CD4-positive, alpha-beta T cell (primary cell): ENCODE data around the gene TSC2. TPM values are rescaled to one million over a fixed set of nuclear protein-coding genes. Genes with fewer than 3 reads are reported as not detected.

Source experiments
- ATAC-seq: fragments of 200-7000 bp; cut with Tn5 transposase; one replicate; pipeline ENCODE4 v1.10.0; 2022; ENCODE audit warnings: mild to moderate bottlenecking; ENCODE audit not compliant: poor library complexity
- CTCF ChIA-PET: fragments of 350-600 bp; sonication (Branson Sonifier 250); formaldehyde crosslinking; loops from one replicate; lab custom pipeline; 2021; ENCODE audit warnings: antibody characterized with exemption, inconsistent platforms; lab: Charles Lee
- POLR2A ChIA-PET: fragments of 350-600 bp; sonication (Branson Sonifier 250); formaldehyde crosslinking; loops from one replicate; lab custom pipeline; 2021; ENCODE audit warnings: antibody characterized with exemption, inconsistent platforms; lab: Charles Lee
- DNase-seq, 14 experiments: peaks; one replicate each; pipeline ENCODE4 v3.0.0-alpha.2; 2013 to 2020; ENCODE audit warnings: mixed read lengths in 2 of 14
- H3K27ac ChIP-seq, 2 donors: one replicate each; pipeline versions ENCODE4 v1.5.1 to v1.7.0; 2013; ENCODE audit warnings: low read length in 2 of 2, low read depth in 1 of 2, mild to moderate bottlenecking in 1 of 2
- H3K27me3 ChIP-seq, 2 experiments: 1 replicate in 1 of 2; 2 replicates in 1 of 2; pipeline versions ENCODE4 v1.6.1 to v1.7.0; 2013; ENCODE audit warnings: low read length in 2 of 2, control low read depth in 1 of 2, mild to moderate bottlenecking in 1 of 2, moderate library complexity in 1 of 2; ENCODE audit not compliant: insufficient read depth in 2 of 2, control insufficient read depth in 1 of 2
- H3K36me3 ChIP-seq: one replicate; pipeline ENCODE4 v1.6.1; 2013; ENCODE audit warnings: low read length, control low read depth; ENCODE audit not compliant: insufficient read depth
- H3K4me1 ChIP-seq: one replicate; pipeline ENCODE4 v1.6.1; 2013; ENCODE audit warnings: low read length, control low read depth; ENCODE audit not compliant: insufficient read depth
- H3K4me3 ChIP-seq: one replicate; pipeline ENCODE4 v1.5.1; 2013; ENCODE audit warnings: mild to moderate bottlenecking, low read length, moderate library complexity
- H3K9me3 ChIP-seq, 2 experiments: 1 replicate in 1 of 2; 2 replicates in 1 of 2; pipeline versions ENCODE4 v1.6.1 to v1.7.0; 2013; ENCODE audit warnings: low read length in 2 of 2, mild to moderate bottlenecking in 2 of 2, control low read depth in 1 of 2, moderate library complexity in 1 of 2; ENCODE audit not compliant: control insufficient read depth in 1 of 2, insufficient read depth in 1 of 2
- H3K27ac Mint-ChIP-seq: one replicate; pipeline ENCODE4 v1.8.0; 2020; ENCODE audit warnings: mixed read lengths
- H3K27me3 Mint-ChIP-seq: one replicate; pipeline ENCODE4 v1.8.0; 2021; ENCODE audit warnings: mixed read lengths
- H3K36me3 Mint-ChIP-seq: one replicate; pipeline ENCODE4 v1.8.0; 2021; ENCODE audit warnings: low read depth, mixed read lengths
- H3K4me1 Mint-ChIP-seq: one replicate; pipeline ENCODE4 v1.8.0; 2021; ENCODE audit warnings: low read depth, mixed read lengths
- H3K4me3 Mint-ChIP-seq: one replicate; pipeline ENCODE4 v1.8.0; 2020; ENCODE audit warnings: mild to moderate bottlenecking, mixed read lengths
- H3K9me3 Mint-ChIP-seq: one replicate; pipeline ENCODE4 v1.8.0; 2020; ENCODE audit warnings: mixed read lengths
- CTCF ChIP-seq: fragments of 200-600 bp; IDR thresholded peaks from one replicate; pipeline ENCODE4 v1.8.0; 2022; ENCODE audit warnings: antibody characterized with exemption, mild to moderate bottlenecking
- intact Hi-C, 2 experiments: fragments of 100-400 bp; cut with DNase I in 1 of 2; cut with micrococcal nuclease in 1 of 2; formaldehyde crosslinking; loops; one replicate each; pipeline versions ENCODE4 v1.15.1 to v1.9.0; 2023 to 2025; cut with DNase I, micrococcal nuclease
- total RNA-seq, 174 experiments: library from RNA in 2 of 174; stranded (reverse) in 2 of 174; gene quantifications; one replicate each; pipeline ENCODE4 v1.2.3 and lab custom pipeline; 2021 to 2026

TSC2 gene
- total RNA-seq, 2 experiments from 2014 or later = 83.0 to 85.0 TPM

GRCh38 chr16:2072926-2073325, 25.1 kb downstream of the TSC2 start:
- no peak overlapping the region for H3K4me3 ChIP-seq
- H3K27me3 Mint-ChIP-seq = no peaks in the 10 kb centered on the region
- POLR2A ChIA-PET = no interaction called here
- no peak overlapping the region for H3K27ac ChIP-seq
- H3K9me3 ChIP-seq = no peaks in the 10 kb centered on the region
- no peaks in the 10 kb centered on the region for H3K4me1 ChIP-seq
- CTCF ChIA-PET = no interaction called here
- no peak overlapping the region for H3K4me3 Mint-ChIP-seq
- peaks cover 49% of the 10 kb centered on the region for H3K36me3 Mint-ChIP-seq
- H3K27me3 ChIP-seq = no peaks in the 10 kb centered on the region
- ATAC-seq (no peak), DNase-seq (no peak)
- H3K36me3 ChIP-seq = peaks cover 66% of the 10 kb centered on the region
- no peaks in the 10 kb centered on the region for H3K4me1 Mint-ChIP-seq
- intact Hi-C loops = no loop called here
- H3K27ac Mint-ChIP-seq = no peak overlapping the region
- no peak for TF ChIP-seq CTCF
- H3K9me3 Mint-ChIP-seq = no peaks in the 10 kb centered on the region

- POLR2A ChIA-PET = no interaction called here
- Histone ChIP-seq H3K4me1 (no peaks in the 10 kb centered on the region), H3K4me3 (no peak overlapping the region), H3K27me3 (no peaks in the 10 kb centered on the region), H3K9me3 (no peaks in the 10 kb centered on the region), H3K36me3 (peaks cover 62% of the 10 kb centered on the region), H3K27ac (no peak overlapping the region)
- H3K4me1 Mint-ChIP-seq = no peaks in the 10 kb centered on the region
- no peak overlapping the region for H3K4me3 Mint-ChIP-seq
- no peak overlapping the region for H3K27ac Mint-ChIP-seq
- H3K27me3 Mint-ChIP-seq = no peaks in the 10 kb centered on the region
- no peak for ATAC-seq
- no peaks in the 10 kb centered on the region for H3K9me3 Mint-ChIP-seq
- DNase-seq = no peak
- CTCF ChIA-PET = no interaction called here
- intact Hi-C loops = no loop called here
- H3K36me3 Mint-ChIP-seq = peaks cover 58% of the 10 kb centered on the region
- no peak for TF ChIP-seq CTCF
These were observed 26.3 kb downstream of the TSC2 start for GRCh38 chr16:2074071-2074470.

- H3K27me3 ChIP-seq = no peaks in the 10 kb centered on the region
- no peaks in the 10 kb centered on the region for H3K9me3 Mint-ChIP-seq
- H3K27ac ChIP-seq = no peak overlapping the region
- intact Hi-C loops = no loop called here
- H3K36me3 ChIP-seq = peaks cover 69% of the 10 kb centered on the region
- DNase-seq = no peak
- H3K4me3 ChIP-seq = no peak overlapping the region
- POLR2A ChIA-PET = no interaction called here
- no peaks in the 10 kb centered on the region for H3K27me3 Mint-ChIP-seq
- H3K4me3 Mint-ChIP-seq = no peak overlapping the region
- no peaks in the 10 kb centered on the region for H3K9me3 ChIP-seq
- H3K4me1 Mint-ChIP-seq = no peaks in the 10 kb centered on the region
- peaks cover 50% of the 10 kb centered on the region for H3K36me3 Mint-ChIP-seq
- H3K27ac Mint-ChIP-seq = no peak overlapping the region
- CTCF ChIA-PET = no interaction called here
- no peak for TF ChIP-seq CTCF
- no peaks in the 10 kb centered on the region for H3K4me1 ChIP-seq
- ATAC-seq = no peak
These were observed 27.8 kb downstream of the TSC2 start for GRCh38 chr16:2075631-2076030.
